ENCODE measurements around the gene TTC22.

DNA sequence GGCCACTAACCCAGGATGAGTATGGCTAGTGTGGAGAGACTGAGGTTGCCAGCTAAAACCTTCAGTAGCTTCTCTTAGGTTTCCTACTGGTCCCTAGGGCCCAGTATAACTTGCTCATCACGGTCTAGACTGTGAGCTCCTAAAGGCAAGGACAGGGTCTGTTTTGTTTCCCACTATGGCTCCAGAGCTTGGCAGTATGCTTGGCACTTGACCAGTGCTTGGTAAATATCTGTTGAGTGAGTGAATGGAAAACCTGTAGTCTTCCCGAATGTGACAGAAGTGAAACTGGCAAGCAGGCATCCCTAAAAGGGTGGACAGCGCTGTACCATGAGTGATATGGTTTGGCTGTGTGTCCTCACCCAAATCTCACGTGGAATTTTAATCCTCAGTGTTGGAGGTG, 23.7 kb downstream of the TTC22 start:
- TF ChIP-seq, protein P1, sequence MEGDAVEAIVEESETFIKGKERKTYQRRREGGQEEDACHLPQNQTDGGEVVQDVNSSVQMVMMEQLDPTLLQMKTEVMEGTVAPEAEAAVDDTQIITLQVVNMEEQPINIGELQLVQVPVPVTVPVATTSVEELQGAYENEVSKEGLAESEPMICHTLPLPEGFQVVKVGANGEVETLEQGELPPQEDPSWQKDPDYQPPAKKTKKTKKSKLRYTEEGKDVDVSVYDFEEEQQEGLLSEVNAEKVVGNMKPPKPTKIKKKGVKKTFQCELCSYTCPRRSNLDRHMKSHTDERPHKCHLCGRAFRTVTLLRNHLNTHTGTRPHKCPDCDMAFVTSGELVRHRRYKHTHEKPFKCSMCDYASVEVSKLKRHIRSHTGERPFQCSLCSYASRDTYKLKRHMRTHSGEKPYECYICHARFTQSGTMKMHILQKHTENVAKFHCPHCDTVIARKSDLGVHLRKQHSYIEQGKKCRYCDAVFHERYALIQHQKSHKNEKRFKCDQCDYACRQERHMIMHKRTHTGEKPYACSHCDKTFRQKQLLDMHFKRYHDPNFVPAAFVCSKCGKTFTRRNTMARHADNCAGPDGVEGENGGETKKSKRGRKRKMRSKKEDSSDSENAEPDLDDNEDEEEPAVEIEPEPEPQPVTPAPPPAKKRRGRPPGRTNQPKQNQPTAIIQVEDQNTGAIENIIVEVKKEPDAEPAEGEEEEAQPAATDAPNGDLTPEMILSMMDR (IDR thresholded peaks at IDR 0.05): no peak
- TF ChIP-seq POLR2AphosphoS5 (IDR thresholded peaks at IDR 0.05; ENCODE audit: low read depth, low read length): no peak
- TF ChIP-seq, protein P2, sequence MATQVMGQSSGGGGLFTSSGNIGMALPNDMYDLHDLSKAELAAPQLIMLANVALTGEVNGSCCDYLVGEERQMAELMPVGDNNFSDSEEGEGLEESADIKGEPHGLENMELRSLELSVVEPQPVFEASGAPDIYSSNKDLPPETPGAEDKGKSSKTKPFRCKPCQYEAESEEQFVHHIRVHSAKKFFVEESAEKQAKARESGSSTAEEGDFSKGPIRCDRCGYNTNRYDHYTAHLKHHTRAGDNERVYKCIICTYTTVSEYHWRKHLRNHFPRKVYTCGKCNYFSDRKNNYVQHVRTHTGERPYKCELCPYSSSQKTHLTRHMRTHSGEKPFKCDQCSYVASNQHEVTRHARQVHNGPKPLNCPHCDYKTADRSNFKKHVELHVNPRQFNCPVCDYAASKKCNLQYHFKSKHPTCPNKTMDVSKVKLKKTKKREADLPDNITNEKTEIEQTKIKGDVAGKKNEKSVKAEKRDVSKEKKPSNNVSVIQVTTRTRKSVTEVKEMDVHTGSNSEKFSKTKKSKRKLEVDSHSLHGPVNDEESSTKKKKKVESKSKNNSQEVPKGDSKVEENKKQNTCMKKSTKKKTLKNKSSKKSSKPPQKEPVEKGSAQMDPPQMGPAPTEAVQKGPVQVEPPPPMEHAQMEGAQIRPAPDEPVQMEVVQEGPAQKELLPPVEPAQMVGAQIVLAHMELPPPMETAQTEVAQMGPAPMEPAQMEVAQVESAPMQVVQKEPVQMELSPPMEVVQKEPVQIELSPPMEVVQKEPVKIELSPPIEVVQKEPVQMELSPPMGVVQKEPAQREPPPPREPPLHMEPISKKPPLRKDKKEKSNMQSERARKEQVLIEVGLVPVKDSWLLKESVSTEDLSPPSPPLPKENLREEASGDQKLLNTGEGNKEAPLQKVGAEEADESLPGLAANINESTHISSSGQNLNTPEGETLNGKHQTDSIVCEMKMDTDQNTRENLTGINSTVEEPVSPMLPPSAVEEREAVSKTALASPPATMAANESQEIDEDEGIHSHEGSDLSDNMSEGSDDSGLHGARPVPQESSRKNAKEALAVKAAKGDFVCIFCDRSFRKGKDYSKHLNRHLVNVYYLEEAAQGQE (IDR thresholded peaks at IDR 0.05; ENCODE audit: insufficient read depth in 1 of 2, low read depth in 2 of 2, low read length in 1 of 2): no peak

Measured in Panc1 (cell line).